Ammon's horn (tissue), 1 donor: ENCODE data around the gene CHRNA7.
"Not testable (repeated sequence)": the region's sequence is repeated elsewhere in the genome, so short reads cannot be mapped to it uniquely, and the experiment has no call there.

Source experiments
- DNase-seq: peaks from one replicate; pipeline ENCODE4 v3.0.0-alpha.2; 2016; ENCODE audit warnings: low spot score

The CHRNA7 gene

DNA sequence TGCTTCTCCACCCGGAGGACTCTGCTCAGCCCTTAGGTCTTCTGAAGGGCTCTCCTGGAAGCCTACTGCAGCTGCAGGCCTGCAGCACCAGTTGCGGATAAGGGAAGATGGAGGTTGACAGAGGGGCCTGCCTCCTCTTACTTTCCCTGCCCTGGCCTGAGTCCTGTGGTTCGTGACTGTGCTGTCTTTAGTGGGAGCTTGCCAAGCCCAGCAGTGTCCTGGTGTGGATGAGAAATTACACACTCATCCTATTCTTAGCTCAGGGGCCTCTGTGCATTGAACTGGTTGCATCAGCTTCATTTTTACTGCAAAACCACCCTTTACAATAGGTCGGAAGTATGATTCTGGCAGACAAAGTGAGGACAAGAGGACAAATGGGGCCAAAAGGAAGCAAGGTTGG is 163.5 kb downstream of the CHRNA7 start:
- not testable (repeated sequence) for DNase-seq

- not testable (repeated sequence) for DNase-seq
Measured at GRCh38 chr15:32196206-32196605, 165.9 kb downstream of the CHRNA7 start.

DNA sequence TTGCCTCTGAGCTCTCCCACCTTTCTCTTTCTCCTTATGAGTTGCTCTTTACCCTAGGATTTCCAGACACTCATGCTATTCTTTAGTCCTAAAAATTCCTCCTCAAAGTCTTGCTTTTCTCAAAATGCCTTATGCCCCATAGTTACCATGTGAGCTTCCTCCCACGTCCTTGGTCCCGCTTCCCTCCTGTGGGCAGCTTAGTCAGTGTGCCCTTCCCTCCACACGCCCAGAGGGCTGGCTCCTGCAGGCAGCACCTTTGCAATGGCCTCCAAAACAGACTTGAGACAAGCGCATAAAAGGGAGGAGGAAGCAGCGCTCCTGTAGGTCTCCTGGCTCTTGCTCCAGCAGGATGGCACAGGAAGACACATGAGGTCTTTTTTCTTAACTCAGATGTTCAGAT is 168.6 kb downstream of the CHRNA7 start:
- DNase-seq = not testable (repeated sequence)

DNA sequence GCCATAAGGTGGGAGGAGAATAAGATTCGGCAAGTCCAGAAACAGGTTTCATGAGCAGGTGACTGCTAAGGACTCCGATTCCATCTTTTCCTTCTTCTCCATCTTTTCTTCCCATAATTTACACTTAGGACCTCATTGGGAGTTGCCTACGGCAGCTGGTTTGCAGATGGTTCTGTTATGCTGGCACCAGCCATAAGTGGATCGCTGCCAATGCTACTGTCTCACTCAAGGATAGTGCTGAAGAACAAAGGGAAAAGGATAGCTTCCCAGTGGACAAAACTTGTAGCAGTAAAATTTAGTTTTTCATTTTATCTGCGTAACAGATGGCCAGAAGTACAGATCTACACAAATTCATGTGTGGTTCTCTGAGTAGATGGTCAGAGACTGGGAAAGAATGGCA is 178.8 kb downstream of the CHRNA7 start:
- DNase-seq = not testable (repeated sequence)

DNA sequence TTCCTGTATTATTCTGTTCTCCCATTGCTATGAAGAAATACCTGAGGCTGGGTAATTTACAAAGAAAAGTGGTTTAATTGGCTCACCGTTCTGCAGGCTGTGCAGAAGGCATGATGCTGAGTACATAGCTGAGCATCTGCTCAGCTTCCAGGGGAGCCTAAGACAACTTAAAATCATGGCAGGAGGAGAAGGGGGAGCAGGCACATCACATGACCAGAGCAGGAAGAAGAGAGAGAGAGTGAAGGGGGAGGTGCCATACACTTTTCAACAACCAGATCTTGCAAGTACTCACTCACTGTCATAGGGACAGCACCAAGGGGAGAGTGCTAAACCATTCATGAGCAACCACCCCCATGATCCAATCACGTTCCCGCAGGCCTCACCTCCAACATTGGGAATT is 188.4 kb downstream of the CHRNA7 start:
- DNase-seq = no peak
